HCT116 (cell line): ENCODE measurements around the gene GJB1. TPM values are rescaled to one million over a fixed set of nuclear protein-coding genes. Genes with fewer than 3 reads are reported as not detected.

ENCODE experiments used
- ATAC-seq: fragments of 200-7000 bp; cut with Tn5 transposase; 2 replicates; pipeline ENCODE4 v1.9.1; 2020; ENCODE audit warnings: mild to moderate bottlenecking, moderate library complexity
- BruUV-seq: library from RNA; stranded (reverse); fragments of 400-500 nt; replicated peaks from 2 replicates; lab custom pipeline; 2021; lab: Mats Ljungman, UMichigan
- CTCF ChIA-PET: fragments of 300-600 bp; sonication (Branson Sonifier 250); formaldehyde crosslinking; loops from one replicate; lab custom pipeline; 2021; ENCODE audit warnings: antibody characterized with exemption; lab: Charles Lee
- POLR2A ChIA-PET: fragments of 300-600, 350-600 bp; sonication (Branson Sonifier 250); formaldehyde crosslinking; loops from one replicate; lab custom pipeline; 2021; ENCODE audit warnings: antibody characterized with exemption; lab: Charles Lee
- RAD21 ChIA-PET, 2 experiments: fragments of 300-600 bp; sonication (Branson Sonifier 250); formaldehyde crosslinking; loops; one replicate each; lab custom pipeline; 2023; ENCODE audit warnings: low total read pairs in 2 of 2; ENCODE audit not compliant: uncharacterized antibody in 2 of 2, unreplicated experiment in 2 of 2, low non-redundant PET in 1 of 2; lab: Charles Lee
- DNase-seq: peaks from one replicate; pipeline ENCODE4 v3.0.0-alpha.2; 2010; ENCODE audit warnings: low read depth, low spot score
- H2AFZ ChIP-seq: fragments of 200-600 bp; shearing (Covaris generic), sonication (generic); 2 replicates; pipeline ENCODE4 v1.6.1; 2017; ENCODE audit warnings: low read depth, mixed run types, mixed read lengths, antibody characterized with exemption, low read length; ENCODE audit not compliant: poor library complexity, severe bottlenecking
- H3K27ac ChIP-seq: 2 replicates; pipeline ENCODE4 v1.5.1; 2012; ENCODE audit warnings: low read depth, low read length
- H3K27me3 ChIP-seq: fragments of 200-600 bp; sonication (generic); 2 replicates; pipeline ENCODE4 v1.6.1; 2016; ENCODE audit warnings: mixed run types, low read length, mixed read lengths; ENCODE audit not compliant: insufficient read depth
- H3K36me3 ChIP-seq, 2 experiments: fragments of 200-500 bp in 1 of 2; fragments of 200-600 bp in 1 of 2; sonication (Bioruptor generic) in 1 of 2; sonication (generic) in 1 of 2; 2 replicates each; pipeline versions ENCODE4 v1.5.1 to v1.6.1; 2014 to 2016; ENCODE audit warnings: low read length in 2 of 2, inconsistent platforms in 1 of 2, mixed read lengths in 1 of 2, mixed run types in 1 of 2; ENCODE audit not compliant: insufficient read depth in 2 of 2, control insufficient read depth in 1 of 2
- H3K4me1 ChIP-seq, 2 experiments: fragments of 200-600 bp in 1 of 2; sonication (generic) in 1 of 2; 2 replicates each; pipeline versions ENCODE4 v1.5.1 to v1.6.1; 2012 to 2017; ENCODE audit warnings: low read length in 2 of 2, inconsistent platforms in 1 of 2, mild to moderate bottlenecking in 1 of 2, mixed read lengths in 1 of 2, mixed run types in 1 of 2, moderate library complexity in 1 of 2; ENCODE audit not compliant: insufficient read depth in 2 of 2, control insufficient read depth in 1 of 2
- H3K4me2 ChIP-seq: fragments of 200-600 bp; sonication (generic); 2 replicates; pipeline ENCODE4 v1.6.1; 2017; ENCODE audit warnings: mixed run types, low read length, mixed read lengths
- H3K4me3 ChIP-seq, 2 experiments: fragments of 200-600 bp in 1 of 2; sonication (generic) in 1 of 2; replicated peaks in 1 of 2; 2 replicates each; pipeline ENCODE4 v1.5.1; 2011 to 2016; ENCODE audit warnings: low read length in 2 of 2, control low read depth in 1 of 2, low read depth in 1 of 2, mild to moderate bottlenecking in 1 of 2, mixed read lengths in 1 of 2, mixed run types in 1 of 2
- H3K79me2 ChIP-seq: fragments of 200-600 bp; sonication (generic); 2 replicates; pipeline ENCODE4 v1.6.1; 2017; ENCODE audit warnings: mild to moderate bottlenecking, mixed run types, low read length, moderate library complexity, mixed read lengths; ENCODE audit not compliant: insufficient read depth
- H3K9ac ChIP-seq: fragments of 200-600 bp; sonication (generic); 2 replicates; pipeline ENCODE4 v1.6.1; 2016; ENCODE audit warnings: low read length, mixed read lengths
- H3K9me2 ChIP-seq: fragments of 200-600 bp; sonication (generic), shearing (Covaris generic); 2 replicates; pipeline ENCODE4 v1.6.1; 2017; ENCODE audit warnings: mixed run types, mild to moderate bottlenecking, moderate library complexity; ENCODE audit not compliant: insufficient read depth
- H3K9me3 ChIP-seq, 2 experiments: fragments of 200-500 bp in 1 of 2; fragments of 200-600 bp in 1 of 2; sonication (Bioruptor generic) in 1 of 2; sonication (generic) in 1 of 2; 2 replicates each; pipeline ENCODE4 v1.6.1; 2014 to 2017; ENCODE audit warnings: low read length in 2 of 2, mixed read lengths in 2 of 2, inconsistent platforms in 1 of 2, low read depth in 1 of 2, mild to moderate bottlenecking in 1 of 2, mixed run types in 1 of 2, moderate library complexity in 1 of 2; ENCODE audit not compliant: control insufficient read depth in 1 of 2, insufficient read depth in 1 of 2
- H4K20me1 ChIP-seq: fragments of 200-600 bp; sonication (generic), shearing (Covaris generic); 2 replicates; pipeline ENCODE4 v1.6.1; 2017; ENCODE audit warnings: mixed run types, mild to moderate bottlenecking, moderate library complexity; ENCODE audit not compliant: insufficient read depth
- POLR2A ChIP-seq: IDR thresholded peaks from 2 replicates; pipeline ENCODE4 v1.7.0; 2011; ENCODE audit warnings: borderline replicate concordance; ENCODE audit not compliant: insufficient read depth, insufficient read length; ENCODE audit errors: extremely low read depth
- SP1 ChIP-seq: IDR thresholded peaks from 2 replicates; pipeline ENCODE4 v1.6.1; 2012; ENCODE audit warnings: low read depth
- SRF ChIP-seq: IDR thresholded peaks from 2 replicates; pipeline ENCODE4 v1.6.1; 2012; ENCODE audit warnings: low read depth
- ZNF274 ChIP-seq: fragments of 200-500 bp; sonication (Bioruptor generic); IDR thresholded peaks from 2 replicates; pipeline ENCODE4 v1.6.1; 2014; ENCODE audit warnings: mild to moderate bottlenecking, low read depth, low read length, inconsistent platforms
- intact Hi-C: fragments of 100-400 bp; cut with micrococcal nuclease; formaldehyde crosslinking; loops from 2 replicates; pipeline ENCODE4 v1.10.0; 2022
- total RNA-seq: library from RNA; stranded (reverse); gene quantifications from one replicate; pipeline ENCODE4 v1.2.1, GENCODE V29; 2021; ENCODE audit not compliant: unreplicated experiment

GJB1 gene
- total RNA-seq, 1 experiment from 2014 or later = not detected

- no peak for TF ChIP-seq SP1
Measured at GRCh38 chrX:71250841-71251240, 27.8 kb downstream of the GJB1 start (continued).

- Histone ChIP-seq H3K4me3 (no peak overlapping the region), H3K4me1 (peaks cover 13 to 19% of the 10 kb centered on the region in 2 experiments), H2AFZ (no peak overlapping the region), H3K79me2 (no peaks in the 10 kb centered on the region), H4K20me1 (no peaks in the 10 kb centered on the region), H3K9me3 (no peaks in the 10 kb centered on the region), H3K27ac (no peak overlapping the region), H3K9me2 (no peaks in the 10 kb centered on the region), H3K36me3 (peaks cover 0 to 2% of the 10 kb centered on the region in 2 experiments; a peak in 1 of 4 replicates), H3K9ac (no peak overlapping the region), H3K27me3 (no peaks in the 10 kb centered on the region), H3K4me2 (no peak overlapping the region)
- POLR2A ChIA-PET = no interaction called here
- RAD21 ChIA-PET = no interaction called here
- ATAC-seq (no peak), DNase-seq (no peak)
- intact Hi-C loops = no loop called here
- no TSS peak for BruUV-seq
- CTCF ChIA-PET = no interaction called here
- TF ChIP-seq SRF = no peak
Measured at GRCh38 chrX:71251466-71251973, 28.5 kb downstream of the GJB1 start.

- BruUV-seq = no TSS peak
- no peak overlapping the region for H3K4me3 ChIP-seq
- no peak for TF ChIP-seq POLR2A
- TF ChIP-seq ZNF274 = no peak
- H3K9me3 ChIP-seq = no peaks in the 10 kb centered on the region
- H3K4me2 ChIP-seq = peak overlapping the region; percentile 88; the same call in 1 of the 2 replicates
- H3K9ac ChIP-seq = no peak overlapping the region
- ATAC-seq (no peak), DNase-seq (no peak)
- H3K4me1 ChIP-seq = peaks cover 13 to 19% of the 10 kb centered on the region in 2 experiments
- intact Hi-C loops = no loop called here
- no peak overlapping the region for H2AFZ ChIP-seq
- RAD21 ChIA-PET = no interaction called here
- no peaks in the 10 kb centered on the region for H3K9me2 ChIP-seq
- POLR2A ChIA-PET = no interaction called here
- H3K36me3 ChIP-seq = no peaks in the 10 kb centered on the region
- H3K27me3 ChIP-seq = no peaks in the 10 kb centered on the region
- H4K20me1 ChIP-seq = no peaks in the 10 kb centered on the region
- H3K79me2 ChIP-seq = no peaks in the 10 kb centered on the region
- CTCF ChIA-PET = no interaction called here
- no peak overlapping the region for H3K27ac ChIP-seq
Measured at GRCh38 chrX:71252221-71252620, 29.2 kb downstream of the GJB1 start.
